T-helper 17 cell (primary cell): ENCODE results near the gene ELK1. TPM values are rescaled to one million over a fixed set of nuclear protein-coding genes. Genes with fewer than 3 reads are reported as not detected.
"Not testable (repeated sequence)": the region's sequence is repeated elsewhere in the genome, so short reads cannot be mapped to it uniquely, and the experiment has no call there.

Source experiments
- ATAC-seq: fragments of 150-1000 bp; cut with Tn5 transposase; 2 replicates; pipeline ENCODE4 v1.10.0; 2021; ENCODE audit warnings: mild to moderate bottlenecking, moderate library complexity
- DNase-seq, 3 donors: peaks; one replicate each; pipeline versions ENCODE4 v3.0.0 to v3.0.0-alpha.2; 2020 to 2021
- H3K9me3 ChIP-seq: one replicate; pipeline ENCODE4 v1.7.0; 2013; ENCODE audit warnings: low read length, mild to moderate bottlenecking; ENCODE audit not compliant: control insufficient read depth, poor library complexity, severe bottlenecking
- H3K27ac Mint-ChIP-seq: one replicate; pipeline ENCODE4 v1.8.0; 2022; ENCODE audit warnings: mild to moderate bottlenecking, moderate library complexity, mixed read lengths
- H3K27me3 Mint-ChIP-seq: one replicate; pipeline ENCODE4 v1.8.0; 2022; ENCODE audit warnings: mixed read lengths
- H3K36me3 Mint-ChIP-seq: one replicate; pipeline ENCODE4 v1.8.0; 2022; ENCODE audit warnings: low read depth, mixed read lengths
- H3K4me1 Mint-ChIP-seq: one replicate; pipeline ENCODE4 v1.8.0; 2022; ENCODE audit warnings: mild to moderate bottlenecking, mixed read lengths
- H3K4me3 Mint-ChIP-seq: one replicate; pipeline ENCODE4 v1.8.0; 2022; ENCODE audit warnings: mild to moderate bottlenecking, moderate library complexity, mixed read lengths
- total RNA-seq, 4 donors: library from RNA in 2 of 4; stranded (reverse) in 2 of 4; gene quantifications; one replicate each; pipeline ENCODE4 v1.2.3 and lab custom pipeline; 2022 to 2026

ELK1 gene
- total RNA-seq, 2 donors from 2014 or later: 33.0 to 33.2 TPM

DNA sequence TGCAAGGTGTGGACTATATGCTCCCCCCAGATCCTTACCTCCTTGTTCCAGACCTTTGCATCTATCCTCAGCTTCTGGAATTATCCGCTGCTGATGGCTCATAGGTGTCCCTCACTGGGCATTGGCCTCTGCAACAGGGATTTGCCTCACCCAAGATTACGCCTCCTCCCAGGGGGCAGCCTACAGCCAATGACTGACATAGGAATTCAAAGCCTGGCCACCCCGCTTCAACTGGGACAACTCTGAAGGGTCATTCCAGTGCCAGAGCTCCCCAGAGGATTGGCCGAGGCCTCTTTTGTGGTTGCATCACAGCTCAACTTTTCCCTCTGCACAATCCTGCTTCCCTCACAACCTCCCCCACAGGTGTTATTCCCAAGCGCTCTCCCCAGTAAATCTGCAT is 35.7 kb downstream of the ELK1 start:
- H3K36me3 Mint-ChIP-seq: no peaks in the 10 kb centered on the region
- no peak overlapping the region for H3K4me3 Mint-ChIP-seq
- H3K9me3 ChIP-seq: no peaks in the 10 kb centered on the region
- no peaks in the 10 kb centered on the region for H3K27me3 Mint-ChIP-seq
- no peak overlapping the region for H3K27ac Mint-ChIP-seq
- peaks cover 2% of the 10 kb centered on the region for H3K4me1 Mint-ChIP-seq
- DNase-seq: no peak
- ATAC-seq: no peak

DNA sequence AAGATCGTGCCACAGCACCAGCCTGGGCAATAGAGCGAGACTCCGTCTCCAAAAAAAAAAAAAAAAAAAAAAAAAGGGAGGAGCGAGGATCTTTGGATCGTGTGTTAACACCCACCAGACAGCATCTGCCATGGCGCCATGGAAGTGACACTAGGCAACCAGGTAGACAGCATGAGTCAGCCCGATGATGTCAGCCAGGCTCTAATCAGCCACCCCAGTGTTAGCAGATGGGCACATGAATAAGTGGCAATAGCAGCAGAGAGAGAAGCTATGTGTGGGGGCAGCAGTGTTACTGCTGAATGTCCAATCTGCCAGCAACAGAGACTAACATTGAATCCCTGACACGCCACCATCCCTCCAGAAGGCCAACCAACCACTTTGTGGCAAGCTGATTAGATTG is 37.3 kb downstream of the ELK1 start:
- no peak overlapping the region for H3K4me3 Mint-ChIP-seq

DNA sequence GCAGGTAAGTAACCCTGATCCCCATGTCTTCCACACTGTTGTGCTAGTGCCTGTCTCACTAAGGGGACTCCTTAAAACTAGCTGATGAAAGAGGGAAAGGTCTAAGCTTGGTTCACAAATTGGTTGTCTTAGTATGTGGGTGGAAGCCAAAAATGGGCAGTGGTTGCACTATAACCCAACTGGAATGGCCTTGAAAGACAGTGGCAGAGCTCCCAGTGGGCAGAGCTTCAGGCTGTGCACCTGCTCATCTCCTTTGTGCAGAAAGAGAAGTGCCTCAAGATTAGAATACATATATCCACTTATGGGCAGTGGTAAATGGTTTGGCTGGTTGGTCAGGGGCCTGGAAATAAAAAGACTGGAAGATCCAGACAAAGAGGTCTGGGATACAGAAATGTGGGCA is 37.9 kb downstream of the ELK1 start:
- no peak overlapping the region for H3K4me3 Mint-ChIP-seq
- H3K27ac Mint-ChIP-seq: peak overlapping the region; percentile 49
- peaks cover 2% of the 10 kb centered on the region for H3K4me1 Mint-ChIP-seq
- no peaks in the 10 kb centered on the region for H3K9me3 ChIP-seq
- no peaks in the 10 kb centered on the region for H3K27me3 Mint-ChIP-seq
- no peaks in the 10 kb centered on the region for H3K36me3 Mint-ChIP-seq
- DNase-seq (no peak), ATAC-seq (no peak)

More for the DNA sequence above, 37.3 kb downstream of the ELK1 start:
- Mint-ChIP-seq H3K27ac (no peak overlapping the region), H3K27me3 (no peaks in the 10 kb centered on the region), H3K4me1 (peaks cover 2% of the 10 kb centered on the region), H3K36me3 (no peaks in the 10 kb centered on the region)
- ATAC-seq (no peak), DNase-seq (no peak)
- no peaks in the 10 kb centered on the region for H3K9me3 ChIP-seq

DNA sequence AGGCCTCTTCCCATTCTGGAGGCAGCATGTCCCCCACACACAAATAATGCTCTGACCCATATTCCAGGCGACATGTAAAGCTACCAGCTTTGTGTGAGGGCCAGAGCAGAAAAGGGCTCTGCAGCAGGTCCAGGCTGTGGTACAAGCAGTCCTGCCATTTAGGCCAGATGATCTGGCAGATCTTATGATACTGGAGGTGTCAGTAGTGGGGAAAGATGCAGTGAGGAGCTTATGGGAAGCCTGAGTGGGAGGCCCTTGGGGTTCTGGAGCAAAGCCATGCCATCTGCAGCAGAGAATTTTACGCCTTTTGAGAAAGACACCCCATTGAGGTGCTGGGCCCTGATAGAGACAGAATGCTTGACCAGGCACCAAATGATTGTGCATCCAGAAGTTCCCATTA is 38.4 kb downstream of the ELK1 start:
- Mint-ChIP-seq H3K27me3 (no peaks in the 10 kb centered on the region), H3K27ac (peak overlapping the region; percentile 49), H3K36me3 (no peaks in the 10 kb centered on the region), H3K4me3 (no peak overlapping the region), H3K4me1 (peaks cover 2% of the 10 kb centered on the region)
- no peaks in the 10 kb centered on the region for H3K9me3 ChIP-seq
- DNase-seq (no peak), ATAC-seq (no peak)

DNA sequence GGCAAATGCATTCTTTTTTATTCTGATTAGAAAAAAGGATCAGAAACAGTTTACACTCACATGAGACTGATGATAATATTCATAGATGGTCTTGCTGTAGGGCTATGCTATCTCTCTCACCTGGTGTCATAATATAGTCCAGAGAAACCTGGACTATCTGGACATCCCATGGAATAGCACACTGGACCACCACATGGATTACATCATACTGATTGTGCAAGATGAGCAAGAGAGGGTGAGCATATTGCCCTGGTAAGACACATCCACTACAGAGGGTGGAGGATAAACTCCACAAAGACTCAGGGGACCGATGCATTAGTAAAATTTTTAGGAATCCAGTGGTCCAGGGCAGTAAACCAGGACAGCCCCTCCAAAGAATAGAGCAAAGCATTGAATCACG is 38.9 kb downstream of the ELK1 start:
- no peak overlapping the region for H3K27ac Mint-ChIP-seq

DNA sequence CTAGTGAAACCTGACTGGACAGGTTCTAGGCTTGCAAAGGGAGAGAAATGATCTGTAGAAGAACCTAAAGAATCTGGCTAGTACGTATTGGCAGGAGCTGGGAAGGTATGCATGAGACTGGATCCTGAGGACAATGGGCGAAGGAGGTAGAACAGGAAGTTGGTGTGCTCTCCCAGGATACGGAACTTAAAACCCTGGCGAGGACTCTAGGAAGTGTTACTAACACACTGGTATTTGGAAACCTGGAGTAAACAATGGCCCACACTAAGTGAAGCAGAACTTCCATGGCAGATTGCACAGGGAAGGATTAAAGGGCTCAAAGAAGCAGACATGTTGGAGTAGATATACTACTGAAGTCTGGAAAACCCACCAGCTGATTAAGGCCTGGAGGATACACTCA is 39.9 kb downstream of the ELK1 start:
- no peaks in the 10 kb centered on the region for H3K36me3 Mint-ChIP-seq
- ATAC-seq (no peak), DNase-seq (no peak)
- H3K9me3 ChIP-seq: no peaks in the 10 kb centered on the region
- no peaks in the 10 kb centered on the region for H3K4me1 Mint-ChIP-seq
- H3K27ac Mint-ChIP-seq: no peak overlapping the region
- H3K4me3 Mint-ChIP-seq: no peak overlapping the region
- no peaks in the 10 kb centered on the region for H3K27me3 Mint-ChIP-seq

More for the DNA sequence above, 38.9 kb downstream of the ELK1 start:
- Mint-ChIP-seq H3K36me3 (no peaks in the 10 kb centered on the region), H3K4me3 (no peak overlapping the region), H3K27me3 (no peaks in the 10 kb centered on the region), H3K4me1 (no peaks in the 10 kb centered on the region)
- ATAC-seq (no peak), DNase-seq (no peak)
- H3K9me3 ChIP-seq: no peaks in the 10 kb centered on the region

DNA sequence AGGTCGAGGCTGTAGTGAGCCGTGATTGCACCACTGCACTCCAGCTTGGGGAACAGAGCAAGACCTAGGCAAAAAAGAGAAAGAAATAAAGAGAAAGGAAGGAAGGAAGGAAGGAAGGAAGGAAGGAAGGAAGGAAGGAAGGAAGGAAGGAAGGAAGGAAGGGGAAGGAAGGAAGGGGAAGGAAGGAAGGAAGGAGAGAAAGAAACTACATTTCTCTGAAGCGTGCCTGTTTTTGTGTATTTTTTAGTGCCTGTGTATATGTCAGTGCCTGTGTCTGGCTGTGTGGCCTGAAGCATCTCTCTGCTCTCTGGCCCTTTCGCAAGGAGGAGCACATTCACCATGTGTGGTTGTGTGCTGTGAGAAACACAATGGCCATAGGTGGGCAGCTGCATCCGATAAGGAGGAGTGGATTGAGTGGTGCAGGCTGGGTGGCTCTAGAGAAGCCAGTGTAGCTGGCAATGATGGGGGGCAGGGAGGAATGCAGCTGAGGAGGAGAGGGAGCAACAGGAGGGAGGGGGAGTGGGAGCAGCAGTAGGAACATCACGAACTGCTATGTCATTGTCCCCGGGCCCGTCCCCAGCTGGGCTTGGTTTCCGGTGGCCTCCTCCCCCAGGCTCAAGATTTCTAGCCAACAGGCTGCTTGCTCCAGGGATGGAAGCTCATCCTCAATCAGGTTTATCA is 42.1 kb downstream of the ELK1 start:
- no peaks in the 10 kb centered on the region for H3K9me3 ChIP-seq
- Mint-ChIP-seq H3K4me3 (no peak overlapping the region), H3K36me3 (no peaks in the 10 kb centered on the region), H3K4me1 (no peaks in the 10 kb centered on the region), H3K27ac (no peak overlapping the region), H3K27me3 (no peaks in the 10 kb centered on the region)
- no peak for ATAC-seq
- DNase-seq: no peak

DNA sequence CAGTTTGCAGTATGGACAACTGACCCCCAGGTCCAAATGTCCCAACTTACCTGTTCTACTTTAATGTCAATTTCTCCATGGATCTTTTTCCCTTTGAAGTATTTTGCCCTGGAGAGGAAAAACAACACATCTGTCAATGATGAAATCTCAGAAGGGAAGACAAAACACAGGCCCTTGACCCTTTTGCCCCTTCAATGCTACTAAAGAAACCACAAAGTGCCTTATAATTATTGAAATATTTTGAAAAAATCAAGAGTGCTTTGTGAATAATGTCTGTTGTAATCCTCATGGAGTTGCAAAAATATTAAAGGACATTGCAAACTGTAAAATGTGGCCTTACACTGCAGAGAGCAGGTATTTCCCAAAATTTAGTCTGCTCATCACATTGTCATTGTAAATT is 43.3 kb downstream of the ELK1 start:
- Mint-ChIP-seq H3K27ac (no peak overlapping the region), H3K4me3 (no peak overlapping the region), H3K27me3 (no peaks in the 10 kb centered on the region), H3K36me3 (no peaks in the 10 kb centered on the region), H3K4me1 (no peaks in the 10 kb centered on the region)
- no peak for DNase-seq
- no peak for ATAC-seq
- H3K9me3 ChIP-seq: no peaks in the 10 kb centered on the region

DNA sequence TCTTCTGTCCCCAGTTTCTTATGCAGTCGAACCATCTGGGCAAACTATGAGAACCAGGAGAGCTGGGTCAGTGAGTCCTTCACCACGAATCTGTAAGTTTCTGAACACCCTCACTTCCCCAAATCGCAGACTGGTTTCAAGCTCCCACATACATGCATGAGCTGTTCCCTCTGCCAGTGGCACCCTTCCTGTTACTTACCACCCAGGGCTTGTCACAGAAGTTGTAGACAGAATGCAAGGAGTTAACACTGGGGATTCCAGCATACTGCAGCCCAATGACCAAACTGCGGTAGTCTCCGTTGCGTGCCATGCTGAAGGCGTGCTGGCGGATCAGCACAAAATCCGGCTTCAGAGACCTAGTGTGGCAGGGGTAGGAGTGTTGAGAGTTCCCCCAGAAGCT is 45.3 kb downstream of the ELK1 start:
- no peaks in the 10 kb centered on the region for H3K9me3 ChIP-seq
- no peaks in the 10 kb centered on the region for H3K27me3 Mint-ChIP-seq
- DNase-seq (no peak), ATAC-seq (no peak)
- H3K4me3 Mint-ChIP-seq: no peak overlapping the region
- H3K27ac Mint-ChIP-seq: no peak overlapping the region
- H3K4me1 Mint-ChIP-seq: no peaks in the 10 kb centered on the region
- no peaks in the 10 kb centered on the region for H3K36me3 Mint-ChIP-seq

DNA sequence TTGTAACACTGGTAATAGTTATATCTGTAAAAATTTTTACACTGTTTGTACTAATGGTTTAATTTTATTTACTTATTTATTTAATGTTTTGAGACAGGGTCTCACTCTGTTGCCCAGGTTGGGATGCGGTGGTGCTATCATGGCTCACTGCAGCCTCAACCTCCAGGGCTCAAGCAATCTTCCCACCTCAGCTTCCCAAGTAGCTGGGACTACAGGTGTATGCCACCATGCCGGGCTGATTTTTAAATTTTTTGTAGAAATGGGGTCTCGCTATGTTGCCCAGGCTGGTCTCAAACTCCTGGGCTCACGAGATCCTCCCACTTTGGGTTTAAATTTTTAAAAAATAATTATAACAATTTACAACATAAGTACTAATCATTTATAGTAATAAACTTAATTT is 47.2 kb downstream of the ELK1 start:
- H3K27ac Mint-ChIP-seq, H3K4me1 Mint-ChIP-seq, H3K4me3 Mint-ChIP-seq, DNase-seq, ATAC-seq, H3K27me3 Mint-ChIP-seq, H3K9me3 ChIP-seq, H3K36me3 Mint-ChIP-seq: not testable (repeated sequence)

DNA sequence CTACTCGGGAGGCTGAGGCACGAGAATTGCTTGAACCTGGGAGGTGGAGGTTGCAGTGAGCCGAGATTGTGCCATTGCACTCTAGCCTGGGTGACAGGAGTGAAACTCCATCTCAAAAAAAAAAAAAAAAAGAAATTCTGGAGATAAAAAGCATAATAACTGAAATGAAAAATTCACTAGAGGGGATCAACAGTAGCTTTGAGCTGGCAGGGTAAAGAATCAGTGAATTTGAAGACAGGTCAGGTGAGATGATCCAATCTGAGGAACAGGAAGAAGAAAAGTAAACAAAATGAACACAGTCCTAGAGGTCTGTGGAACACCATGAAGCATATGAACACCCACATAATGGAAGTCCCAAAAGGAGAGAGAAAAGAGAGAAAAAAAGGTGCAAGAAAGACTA is 53.1 kb downstream of the ELK1 start:
- ATAC-seq: no peak
- H3K36me3 Mint-ChIP-seq: peaks cover 2% of the 10 kb centered on the region
- peaks cover 7% of the 10 kb centered on the region for H3K9me3 ChIP-seq
- H3K4me3 Mint-ChIP-seq: no peak overlapping the region
- DNase-seq: no peak
- H3K4me1 Mint-ChIP-seq: peaks cover 5% of the 10 kb centered on the region
- H3K27ac Mint-ChIP-seq: no peak overlapping the region
- no peaks in the 10 kb centered on the region for H3K27me3 Mint-ChIP-seq

DNA sequence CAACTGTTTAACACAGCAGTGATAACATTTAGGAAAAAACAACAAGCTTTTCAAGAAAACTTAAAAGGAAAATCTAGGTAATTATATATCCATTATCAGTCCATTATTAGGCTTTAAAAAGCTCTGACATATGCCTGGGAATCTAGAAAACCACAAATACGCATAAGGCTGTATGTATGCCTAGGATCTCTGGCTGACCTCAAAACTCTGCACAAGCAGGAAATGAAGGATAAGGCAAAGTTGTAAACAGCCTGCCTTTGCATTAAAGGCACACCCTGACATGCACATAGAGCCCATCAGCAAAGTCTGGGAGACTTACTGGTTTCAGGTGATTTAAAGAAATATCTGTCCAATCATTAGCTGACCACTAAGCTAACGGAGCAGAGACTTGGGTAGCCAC is 54.1 kb downstream of the ELK1 start:
- DNase-seq (no peak), ATAC-seq (no peak)
- Mint-ChIP-seq H3K4me1 (peaks cover 5% of the 10 kb centered on the region), H3K27me3 (no peaks in the 10 kb centered on the region), H3K36me3 (peaks cover 2% of the 10 kb centered on the region), H3K4me3 (peak overlapping the region; percentile 13), H3K27ac (peak overlapping the region; percentile 19)
- peaks cover 7% of the 10 kb centered on the region for H3K9me3 ChIP-seq

DNA sequence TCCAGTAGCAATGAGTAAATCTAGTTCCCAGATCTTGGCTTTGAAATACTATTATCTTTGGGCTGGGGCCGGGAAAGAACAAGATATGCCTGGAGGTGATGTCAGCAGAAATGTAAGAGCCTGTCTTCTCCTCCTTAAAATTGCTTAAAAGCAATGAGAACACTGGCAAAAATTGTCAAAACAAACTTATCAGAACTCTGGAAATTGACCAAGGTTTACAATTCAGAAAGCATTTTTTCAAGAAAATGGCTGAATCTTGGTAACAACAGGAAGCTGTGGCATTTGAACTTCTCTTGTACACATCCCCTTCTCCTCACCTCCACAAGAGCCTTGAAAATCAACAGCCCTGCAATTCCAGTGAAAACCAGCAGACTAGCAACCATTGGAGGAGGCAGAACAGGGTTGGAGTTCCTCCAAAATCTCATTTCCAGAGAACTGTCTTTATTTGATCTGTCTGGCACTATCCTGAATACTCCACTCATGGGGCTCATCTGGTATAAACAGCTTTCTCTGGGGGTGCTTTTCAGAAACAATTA is 54.6 kb downstream of the ELK1 start:
- peaks cover 7% of the 10 kb centered on the region for H3K9me3 ChIP-seq
- Mint-ChIP-seq H3K4me3 (peak overlapping the region; percentile 13), H3K36me3 (peaks cover 2% of the 10 kb centered on the region), H3K4me1 (peaks cover 5% of the 10 kb centered on the region), H3K27ac (peak overlapping the region; percentile 19), H3K27me3 (no peaks in the 10 kb centered on the region)
- ATAC-seq (no peak), DNase-seq (no peak)

DNA sequence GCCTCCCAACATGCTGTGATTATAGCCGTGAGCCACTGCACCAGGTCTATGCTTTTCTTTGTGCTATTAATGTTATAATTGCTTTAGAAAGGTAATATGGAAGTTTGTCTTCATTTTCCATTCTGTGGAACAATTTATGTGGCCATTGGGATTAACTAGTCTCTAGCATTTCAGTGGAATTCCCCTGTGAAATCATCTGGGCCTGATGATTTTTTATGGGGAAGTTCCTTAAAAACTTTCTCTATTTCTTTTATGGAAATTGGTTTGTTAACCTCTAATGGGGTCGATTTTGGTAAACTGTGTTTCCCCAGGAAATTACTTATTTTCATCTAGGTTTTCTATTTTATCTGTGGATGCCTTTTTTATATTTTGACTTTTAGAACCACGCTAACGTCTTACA is 56.8 kb downstream of the ELK1 start:
- Mint-ChIP-seq H3K36me3 (peaks cover 2% of the 10 kb centered on the region), H3K4me3 (no peak overlapping the region), H3K27me3 (no peaks in the 10 kb centered on the region), H3K27ac (no peak overlapping the region), H3K4me1 (peaks cover 5% of the 10 kb centered on the region)
- peaks cover 7% of the 10 kb centered on the region for H3K9me3 ChIP-seq
- DNase-seq: no peak
- ATAC-seq: no peak
